ENCODE data around the gene ISLR. TPM values are rescaled to one million over a fixed set of nuclear protein-coding genes. Genes with fewer than 3 reads are reported as not detected.
A peak's percentile ranks its signal among the peaks of the same experiment; 100 is the strongest.

The ISLR gene
- total RNA-seq, 1 donor: 73.8 TPM

- no peak overlapping the region for H3K4me3 ChIP-seq (ENCODE audit: low read depth, low read length)
- TF ChIP-seq, protein P1, sequence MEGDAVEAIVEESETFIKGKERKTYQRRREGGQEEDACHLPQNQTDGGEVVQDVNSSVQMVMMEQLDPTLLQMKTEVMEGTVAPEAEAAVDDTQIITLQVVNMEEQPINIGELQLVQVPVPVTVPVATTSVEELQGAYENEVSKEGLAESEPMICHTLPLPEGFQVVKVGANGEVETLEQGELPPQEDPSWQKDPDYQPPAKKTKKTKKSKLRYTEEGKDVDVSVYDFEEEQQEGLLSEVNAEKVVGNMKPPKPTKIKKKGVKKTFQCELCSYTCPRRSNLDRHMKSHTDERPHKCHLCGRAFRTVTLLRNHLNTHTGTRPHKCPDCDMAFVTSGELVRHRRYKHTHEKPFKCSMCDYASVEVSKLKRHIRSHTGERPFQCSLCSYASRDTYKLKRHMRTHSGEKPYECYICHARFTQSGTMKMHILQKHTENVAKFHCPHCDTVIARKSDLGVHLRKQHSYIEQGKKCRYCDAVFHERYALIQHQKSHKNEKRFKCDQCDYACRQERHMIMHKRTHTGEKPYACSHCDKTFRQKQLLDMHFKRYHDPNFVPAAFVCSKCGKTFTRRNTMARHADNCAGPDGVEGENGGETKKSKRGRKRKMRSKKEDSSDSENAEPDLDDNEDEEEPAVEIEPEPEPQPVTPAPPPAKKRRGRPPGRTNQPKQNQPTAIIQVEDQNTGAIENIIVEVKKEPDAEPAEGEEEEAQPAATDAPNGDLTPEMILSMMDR (IDR thresholded peaks at IDR 0.05; ENCODE audit: insufficient read depth, low read depth, low read length): no peak
- peak; percentile 97 for DNase-seq (ENCODE audit: low read depth)
Observed at GRCh38 chr15:74179101-74179841, 5.8 kb downstream of the ISLR start.

DNA sequence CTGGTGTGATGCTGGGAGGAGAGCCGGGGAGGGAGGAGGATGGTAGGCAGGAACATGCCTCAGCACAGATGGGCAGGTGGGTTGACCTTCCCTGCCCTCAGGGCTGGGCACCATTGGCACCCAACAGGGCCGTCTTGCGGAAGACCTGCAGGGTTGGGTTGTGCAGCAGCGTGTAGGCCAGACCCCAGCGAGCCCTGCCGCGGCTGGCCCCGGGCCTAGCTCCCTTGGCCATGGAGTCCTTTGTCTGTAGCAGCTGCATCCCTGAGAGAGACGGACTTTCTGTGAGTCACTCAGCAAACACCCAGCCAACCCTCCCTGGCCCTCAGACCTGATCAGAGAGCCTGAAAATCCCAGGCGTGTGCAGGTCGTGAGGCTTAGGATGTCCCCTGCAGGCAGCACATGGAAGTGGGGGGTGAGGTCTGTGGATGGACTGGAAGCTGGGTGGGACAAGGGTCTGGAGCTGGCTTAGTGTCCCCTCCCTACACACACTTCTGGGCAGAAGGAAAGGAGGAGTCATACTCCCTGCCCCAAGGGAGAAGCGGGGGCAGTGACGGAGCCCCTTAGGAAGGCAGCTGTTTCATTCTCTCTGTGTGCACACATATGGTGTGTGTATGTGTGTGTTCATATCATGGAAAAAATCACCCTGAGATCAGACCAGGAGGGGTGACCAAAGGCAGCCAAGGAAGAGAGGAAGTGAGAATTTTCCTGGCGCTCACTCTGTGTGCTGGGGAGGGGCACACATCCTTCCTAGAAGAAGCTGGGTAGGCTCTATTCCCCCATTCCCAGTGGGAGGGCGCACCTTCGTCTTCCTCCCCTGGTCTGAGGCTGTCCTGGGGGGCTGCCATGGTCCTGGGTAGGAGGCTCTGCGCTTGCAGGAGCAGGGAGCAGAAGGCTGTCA, 6.7 kb downstream of the ISLR start:
- H3K4me3 ChIP-seq (ENCODE audit: low read depth, low read length): no peak overlapping the region
- peak; percentile 56 for DNase-seq (ENCODE audit: low read depth)
- TF ChIP-seq, protein P1 (IDR thresholded peaks at IDR 0.05; ENCODE audit: insufficient read depth, low read depth, low read length): no peak

DNA sequence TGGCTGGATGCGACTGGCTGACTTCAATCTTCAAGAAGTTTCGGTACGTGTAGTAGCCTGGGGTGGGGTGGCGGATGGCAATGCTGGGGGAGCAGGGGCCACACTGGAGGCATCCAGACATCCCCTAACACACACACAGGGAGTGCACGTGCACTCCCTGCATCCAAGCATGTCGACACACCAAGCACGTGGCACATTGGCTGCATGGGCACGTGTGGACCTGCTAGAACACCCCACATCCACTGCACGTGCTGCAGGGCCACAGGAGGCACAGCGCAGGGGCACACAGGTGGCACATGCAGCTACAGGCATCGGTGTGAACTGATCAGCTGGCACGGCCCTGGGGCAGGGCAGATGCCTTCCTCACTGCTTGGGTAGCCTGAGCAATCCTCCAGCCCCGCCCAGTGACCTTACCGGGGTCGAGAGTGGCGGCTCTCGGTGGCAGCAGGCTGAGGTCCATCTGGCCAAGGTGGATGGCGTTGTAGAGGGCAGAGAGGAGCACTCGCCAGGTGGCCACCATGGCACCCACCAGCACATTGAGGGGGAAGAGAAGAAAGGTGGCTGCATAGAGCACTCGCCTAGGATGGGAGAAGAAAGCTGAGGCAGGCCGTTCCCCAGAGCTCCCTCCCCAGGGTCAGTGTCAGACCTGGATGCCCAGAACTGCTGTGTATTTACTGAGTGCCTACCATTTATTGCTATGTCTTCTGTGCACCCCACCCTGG, 7.5 kb downstream of the ISLR start:
- TF ChIP-seq, protein P1 (IDR thresholded peaks at IDR 0.05; ENCODE audit: insufficient read depth, low read depth, low read length): no peak
- DNase-seq (ENCODE audit: low read depth): no peak
- no peak overlapping the region for H3K4me3 ChIP-seq (ENCODE audit: low read depth, low read length)

DNA sequence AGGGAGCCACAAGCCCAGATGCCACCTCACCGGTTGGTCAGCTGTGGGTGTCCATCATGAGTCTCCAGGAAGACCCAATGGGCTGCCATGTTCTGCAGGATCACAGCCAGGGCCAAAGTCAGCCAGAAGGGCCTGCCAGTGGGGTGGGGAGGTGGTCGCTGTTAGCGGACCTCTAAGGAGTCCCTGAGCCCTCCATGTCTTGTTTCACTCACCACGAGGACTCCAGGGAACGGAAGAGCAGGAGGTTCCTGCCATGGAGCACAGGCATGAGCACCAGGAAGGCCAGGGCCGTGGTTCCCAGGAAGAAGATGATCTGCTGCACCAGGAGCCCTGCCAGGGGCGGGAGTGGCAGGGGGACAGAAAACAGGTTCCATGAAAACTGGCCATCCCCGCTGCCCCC, 8.6 kb downstream of the ISLR start:
- no peak for DNase-seq (ENCODE audit: low read depth)
- H3K4me3 ChIP-seq (ENCODE audit: low read depth, low read length): no peak overlapping the region
- TF ChIP-seq, protein P1 (IDR thresholded peaks at IDR 0.05; ENCODE audit: insufficient read depth, low read depth, low read length): no peak

DNA sequence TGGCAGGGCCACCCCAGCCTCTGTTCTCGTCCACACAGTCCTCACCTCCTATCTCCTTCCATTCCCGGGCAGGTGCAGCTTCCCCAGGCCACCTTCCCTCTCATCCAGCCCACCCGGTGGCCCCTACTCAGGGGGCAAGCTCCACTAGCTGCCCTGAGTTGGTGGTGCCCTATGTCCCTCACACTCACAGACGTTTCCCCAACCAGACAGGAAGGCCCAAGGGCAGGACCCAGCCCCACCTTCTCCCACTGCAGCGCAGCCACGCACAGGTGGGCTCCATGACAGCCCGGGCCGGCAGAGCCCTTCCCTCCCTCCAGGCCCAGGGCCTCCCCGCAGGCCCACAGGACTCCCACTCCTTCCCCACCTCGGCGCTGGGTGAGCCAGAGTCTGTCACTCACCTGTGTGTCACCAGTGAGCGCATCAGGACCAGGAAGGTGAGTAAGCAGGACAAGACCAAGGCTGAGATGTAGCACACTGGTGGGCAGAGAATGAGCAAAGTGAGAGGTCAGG, 11.1 kb downstream of the ISLR start:
- no peak for DNase-seq (ENCODE audit: low read depth)
- no peak overlapping the region for H3K4me3 ChIP-seq (ENCODE audit: low read depth, low read length)
- TF ChIP-seq, protein P1 (IDR thresholded peaks at IDR 0.05; ENCODE audit: insufficient read depth, low read depth, low read length): no peak

- no peak for DNase-seq (ENCODE audit: low read depth)
- TF ChIP-seq, protein P1 (IDR thresholded peaks at IDR 0.05; ENCODE audit: insufficient read depth, low read depth, low read length): no peak
- no peak overlapping the region for H3K4me3 ChIP-seq (ENCODE audit: low read depth, low read length)
Observed at GRCh38 chr15:74185710-74186348, 12.3 kb downstream of the ISLR start.

All from fibroblast of villous mesenchyme (primary cell).